DND-41 (cell line): ENCODE data around the gene NAPB.
A peak's percentile ranks its signal among the peaks of the same experiment; 100 is the strongest.

Experiments used
- ATAC-seq: fragments of 200-7000 bp; cut with Tn5 transposase; 3 replicates; pipeline ENCODE4 v1.9.1; 2021; ENCODE audit warnings: low read depth; ENCODE audit not compliant: insufficient read depth
- DNase-seq: peaks from one replicate; pipeline ENCODE4 v3.0.0-alpha.2; 2020
- H2AFZ ChIP-seq: 2 replicates; pipeline ENCODE4 v1.6.0; 2012; ENCODE audit warnings: low read depth, low read length
- H3K27ac ChIP-seq: 2 replicates; pipeline ENCODE4 v1.5.1; 2012; ENCODE audit warnings: low read length, inconsistent platforms
- H3K27me3 ChIP-seq: fragments of 200-600 bp; sonication (generic); 2 replicates; pipeline ENCODE4 v1.6.0; 2012; ENCODE audit warnings: low read length, mild to moderate bottlenecking, inconsistent platforms; ENCODE audit not compliant: insufficient read depth, poor library complexity
- H3K36me3 ChIP-seq: 2 replicates; pipeline ENCODE4 v1.5.1; 2012; ENCODE audit warnings: low read length, inconsistent platforms; ENCODE audit not compliant: insufficient read depth
- H3K4me1 ChIP-seq: 2 replicates; pipeline ENCODE4 v1.5.1; 2012; ENCODE audit warnings: mild to moderate bottlenecking, low read length; ENCODE audit not compliant: insufficient read depth
- H3K4me2 ChIP-seq: 2 replicates; pipeline ENCODE4 v1.6.0; 2012; ENCODE audit warnings: mild to moderate bottlenecking, moderate library complexity, low read length, inconsistent platforms; ENCODE audit not compliant: insufficient read depth
- H3K4me3 ChIP-seq, 2 experiments: fragments of 200-600 bp in 1 of 2; shearing (Covaris generic) in 1 of 2; 2 replicates each; pipeline ENCODE4 v1.5.1; 2012 to 2016; ENCODE audit warnings: inconsistent platforms in 2 of 2, low read length in 2 of 2, mild to moderate bottlenecking in 2 of 2, low read depth in 1 of 2, moderate library complexity in 1 of 2
- H3K79me2 ChIP-seq: 2 replicates; pipeline ENCODE4 v1.6.0; 2012; ENCODE audit warnings: low read length, inconsistent platforms; ENCODE audit not compliant: insufficient read depth
- H3K9ac ChIP-seq: 2 replicates; pipeline ENCODE4 v1.6.0; 2012; ENCODE audit warnings: low read depth, mild to moderate bottlenecking, inconsistent platforms, low read length, moderate library complexity
- H3K9me3 ChIP-seq: 2 replicates; pipeline ENCODE4 v1.5.1; 2012; ENCODE audit warnings: low read length, moderate library complexity, mild to moderate bottlenecking, inconsistent platforms; ENCODE audit not compliant: insufficient read depth, severe bottlenecking
- H4K20me1 ChIP-seq: 2 replicates; pipeline ENCODE4 v1.6.0; 2012; ENCODE audit warnings: low read length; ENCODE audit not compliant: insufficient read depth
- CTCF ChIP-seq: IDR thresholded peaks from 2 replicates; pipeline ENCODE4 v1.5.1; 2012; ENCODE audit warnings: borderline replicate concordance, low read length, moderate library complexity, mild to moderate bottlenecking; ENCODE audit not compliant: poor library complexity, severe bottlenecking; ENCODE audit errors: extremely low read depth
- EZH2 ChIP-seq: IDR thresholded peaks from 3 replicates; pipeline ENCODE4 v1.6.1; 2012; ENCODE audit warnings: borderline replicate concordance, low read depth, mild to moderate bottlenecking, moderate library complexity, low read length, inconsistent platforms; ENCODE audit not compliant: severe bottlenecking

NAPB gene

DNA sequence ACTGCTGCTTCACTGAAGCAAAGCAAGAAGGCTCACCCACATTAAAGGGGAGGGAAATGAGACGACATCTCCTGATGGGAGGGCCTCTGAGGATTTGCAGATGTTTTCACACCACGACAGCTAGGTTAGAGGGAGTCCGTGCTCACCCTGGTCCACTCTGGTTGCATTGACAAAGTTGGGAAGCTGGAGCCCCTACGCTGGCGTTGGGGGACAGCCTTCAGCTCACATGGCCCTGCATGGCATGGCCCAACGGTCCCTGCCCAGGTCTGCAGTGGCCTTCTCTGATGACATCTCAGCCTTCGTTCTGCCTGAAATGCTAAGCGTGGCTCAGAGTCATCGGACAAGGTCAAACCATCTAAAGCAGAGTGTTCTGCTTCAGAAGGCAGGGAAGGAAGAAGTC is 3.8 kb upstream of the NAPB start:
- no peak for DNase-seq
- Histone ChIP-seq H4K20me1 (no peaks in the 10 kb centered on the region), H2AFZ (no peak overlapping the region), H3K4me3 (no peak overlapping the region), H3K27me3 (peaks cover 3% of the 10 kb centered on the region), H3K36me3 (no peaks in the 10 kb centered on the region; the same call in 1 of the 2 replicates), H3K4me1 (peaks cover 9% of the 10 kb centered on the region), H3K27ac (no peak overlapping the region), H3K9me3 (no peaks in the 10 kb centered on the region), H3K9ac (no peak overlapping the region), H3K4me2 (no peak overlapping the region), H3K79me2 (peaks cover 12% of the 10 kb centered on the region)
- no peak for ATAC-seq
- TF ChIP-seq EZH2: no peak
- TF ChIP-seq CTCF: no peak

- Histone ChIP-seq H3K4me3 (peak overlapping the region; percentile 90 to 96), H3K79me2 (peaks cover 57% of the 10 kb centered on the region), H3K27ac (peak overlapping the region; percentile 90), H3K9me3 (no peaks in the 10 kb centered on the region), H3K27me3 (peaks cover 2% of the 10 kb centered on the region), H3K9ac (peak overlapping the region; percentile 95), H3K4me1 (peaks cover 30% of the 10 kb centered on the region), H3K4me2 (peak overlapping the region; percentile 95), H4K20me1 (peaks cover 19% of the 10 kb centered on the region; the same call in 1 of the 2 replicates), H3K36me3 (no peaks in the 10 kb centered on the region; the same call in 1 of the 2 replicates), H2AFZ (peak overlapping the region; percentile 92)
- DNase-seq (peak; percentile 42), ATAC-seq (peak; percentile 18; the same call in 1 of the 3 replicates)
- TF ChIP-seq CTCF: no peak
- TF ChIP-seq EZH2: no peak
Observed at GRCh38 chr20:23419995-23420901, 1.0 kb downstream of the NAPB start.

- DNase-seq (no peak), ATAC-seq (no peak)
- H2AFZ ChIP-seq: no peak overlapping the region
- no peaks in the 10 kb centered on the region for H3K27me3 ChIP-seq
- H3K79me2 ChIP-seq: peaks cover 63% of the 10 kb centered on the region
- peaks cover 30% of the 10 kb centered on the region for H3K4me1 ChIP-seq
- peak overlapping the region; percentile 95; the same call in 1 of the 2 replicates for H3K9ac ChIP-seq
- peak overlapping the region; percentile 90 to 96; a peak in 3 of 4 replicates for H3K4me3 ChIP-seq
- H3K4me2 ChIP-seq: peak overlapping the region; percentile 95
- no peaks in the 10 kb centered on the region for H3K9me3 ChIP-seq
- no peak overlapping the region for H3K27ac ChIP-seq
- H4K20me1 ChIP-seq: peaks cover 19% of the 10 kb centered on the region; the same call in 1 of the 2 replicates
- TF ChIP-seq EZH2 (no peak), CTCF (no peak)
- no peaks in the 10 kb centered on the region; the same call in 1 of the 2 replicates for H3K36me3 ChIP-seq
Observed at GRCh38 chr20:23419657-23419994, 1.7 kb downstream of the NAPB start.
